ENCODE results near the gene KAT7.

DNA sequence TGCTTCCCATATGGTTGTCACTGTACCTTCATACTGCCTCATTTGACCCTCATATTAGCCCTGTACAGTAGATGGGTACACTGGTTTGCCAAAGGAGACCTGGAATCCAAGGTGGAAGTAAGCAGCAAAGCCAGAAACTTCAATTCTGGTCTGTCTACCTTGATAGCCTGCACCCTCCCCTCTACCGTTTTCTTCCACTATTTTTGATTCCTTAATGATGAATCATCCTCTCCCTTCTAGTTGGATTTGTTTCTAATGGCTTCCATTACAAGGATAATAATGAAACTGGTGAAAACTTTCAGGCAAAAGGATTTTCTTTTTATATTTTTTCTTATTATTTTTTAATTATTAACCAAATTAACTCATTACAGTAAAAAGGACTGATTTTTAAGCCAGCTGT lies 42.1 kb downstream of the KAT7 start:
- TF ChIP-seq, protein P1, sequence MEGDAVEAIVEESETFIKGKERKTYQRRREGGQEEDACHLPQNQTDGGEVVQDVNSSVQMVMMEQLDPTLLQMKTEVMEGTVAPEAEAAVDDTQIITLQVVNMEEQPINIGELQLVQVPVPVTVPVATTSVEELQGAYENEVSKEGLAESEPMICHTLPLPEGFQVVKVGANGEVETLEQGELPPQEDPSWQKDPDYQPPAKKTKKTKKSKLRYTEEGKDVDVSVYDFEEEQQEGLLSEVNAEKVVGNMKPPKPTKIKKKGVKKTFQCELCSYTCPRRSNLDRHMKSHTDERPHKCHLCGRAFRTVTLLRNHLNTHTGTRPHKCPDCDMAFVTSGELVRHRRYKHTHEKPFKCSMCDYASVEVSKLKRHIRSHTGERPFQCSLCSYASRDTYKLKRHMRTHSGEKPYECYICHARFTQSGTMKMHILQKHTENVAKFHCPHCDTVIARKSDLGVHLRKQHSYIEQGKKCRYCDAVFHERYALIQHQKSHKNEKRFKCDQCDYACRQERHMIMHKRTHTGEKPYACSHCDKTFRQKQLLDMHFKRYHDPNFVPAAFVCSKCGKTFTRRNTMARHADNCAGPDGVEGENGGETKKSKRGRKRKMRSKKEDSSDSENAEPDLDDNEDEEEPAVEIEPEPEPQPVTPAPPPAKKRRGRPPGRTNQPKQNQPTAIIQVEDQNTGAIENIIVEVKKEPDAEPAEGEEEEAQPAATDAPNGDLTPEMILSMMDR (conservative IDR thresholded peaks at IDR 0.05; ENCODE audit: low read depth in 2 of 2), result no peak
- no peak for TF ChIP-seq POLR2AphosphoS5 (IDR thresholded peaks at IDR 0.05; ENCODE audit: low read depth)
- TF ChIP-seq EZH2 (IDR thresholded peaks at IDR 0.05; ENCODE audit: low read depth, unreplicated experiment), result no peak
- no peak for TF ChIP-seq EZH2phosphoT487 (IDR thresholded peaks at IDR 0.05; ENCODE audit: unreplicated experiment)
- TF ChIP-seq NANOG (IDR thresholded peaks at IDR 0.05; ENCODE audit: borderline replicate concordance), result no peak
- TF ChIP-seq CREB1 (CRISPR knock-in tag; IDR thresholded peaks at IDR 0.05; ENCODE audit: low read depth), result no peak
- no peak for TF ChIP-seq ZNF114 (CRISPR knock-in tag; IDR thresholded peaks at IDR 0.05)
- TF ChIP-seq, protein P2, sequence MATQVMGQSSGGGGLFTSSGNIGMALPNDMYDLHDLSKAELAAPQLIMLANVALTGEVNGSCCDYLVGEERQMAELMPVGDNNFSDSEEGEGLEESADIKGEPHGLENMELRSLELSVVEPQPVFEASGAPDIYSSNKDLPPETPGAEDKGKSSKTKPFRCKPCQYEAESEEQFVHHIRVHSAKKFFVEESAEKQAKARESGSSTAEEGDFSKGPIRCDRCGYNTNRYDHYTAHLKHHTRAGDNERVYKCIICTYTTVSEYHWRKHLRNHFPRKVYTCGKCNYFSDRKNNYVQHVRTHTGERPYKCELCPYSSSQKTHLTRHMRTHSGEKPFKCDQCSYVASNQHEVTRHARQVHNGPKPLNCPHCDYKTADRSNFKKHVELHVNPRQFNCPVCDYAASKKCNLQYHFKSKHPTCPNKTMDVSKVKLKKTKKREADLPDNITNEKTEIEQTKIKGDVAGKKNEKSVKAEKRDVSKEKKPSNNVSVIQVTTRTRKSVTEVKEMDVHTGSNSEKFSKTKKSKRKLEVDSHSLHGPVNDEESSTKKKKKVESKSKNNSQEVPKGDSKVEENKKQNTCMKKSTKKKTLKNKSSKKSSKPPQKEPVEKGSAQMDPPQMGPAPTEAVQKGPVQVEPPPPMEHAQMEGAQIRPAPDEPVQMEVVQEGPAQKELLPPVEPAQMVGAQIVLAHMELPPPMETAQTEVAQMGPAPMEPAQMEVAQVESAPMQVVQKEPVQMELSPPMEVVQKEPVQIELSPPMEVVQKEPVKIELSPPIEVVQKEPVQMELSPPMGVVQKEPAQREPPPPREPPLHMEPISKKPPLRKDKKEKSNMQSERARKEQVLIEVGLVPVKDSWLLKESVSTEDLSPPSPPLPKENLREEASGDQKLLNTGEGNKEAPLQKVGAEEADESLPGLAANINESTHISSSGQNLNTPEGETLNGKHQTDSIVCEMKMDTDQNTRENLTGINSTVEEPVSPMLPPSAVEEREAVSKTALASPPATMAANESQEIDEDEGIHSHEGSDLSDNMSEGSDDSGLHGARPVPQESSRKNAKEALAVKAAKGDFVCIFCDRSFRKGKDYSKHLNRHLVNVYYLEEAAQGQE (IDR thresholded peaks at IDR 0.05; ENCODE audit: unreplicated experiment), result no peak
